B cell (primary cell): ENCODE data around the gene AVPI1.

Source experiments
- CTCF ChIP-seq: fragments of 200-600 bp; IDR thresholded peaks from one replicate; pipeline ENCODE4 v1.8.0; 2022; ENCODE audit warnings: antibody characterized with exemption, mild to moderate bottlenecking
- EZH2 ChIP-seq: IDR thresholded peaks from 2 replicates; pipeline ENCODE4 v1.6.1; 2012; ENCODE audit warnings: borderline replicate concordance, low read depth, mild to moderate bottlenecking, moderate library complexity, low read length; ENCODE audit not compliant: insufficient read depth, poor library complexity, severe bottlenecking

GRCh38 chr10:97708167-97708566, 21.1 kb upstream of the AVPI1 start:
- TF ChIP-seq EZH2, result no peak
- TF ChIP-seq CTCF, result no peak
